Coronary artery (tissue), 2 donors: ENCODE data around the gene USH1C.

Experiments used
- DNase-seq: peaks from one replicate; pipeline ENCODE4 v3.0.0-alpha.2; 2017; ENCODE audit warnings: low spot score
- H3K27ac ChIP-seq, 2 donors: fragments of 200-600 bp; sonication (generic); one replicate each; pipeline ENCODE4 v1.5.1; 2016 to 2019
- H3K4me3 ChIP-seq: fragments of 200-600 bp; sonication (generic); 2 replicates; pipeline ENCODE4 v1.5.1; 2016; ENCODE audit warnings: mild to moderate bottlenecking, moderate library complexity
- TF ChIP-seq, protein P1 (sequence below): fragments of 200-600 bp; sonication (generic); IDR thresholded peaks from one replicate; pipeline ENCODE4 v1.5.1; 2019; ENCODE audit warnings: antibody characterized with exemption

Gene USH1C

DNA sequence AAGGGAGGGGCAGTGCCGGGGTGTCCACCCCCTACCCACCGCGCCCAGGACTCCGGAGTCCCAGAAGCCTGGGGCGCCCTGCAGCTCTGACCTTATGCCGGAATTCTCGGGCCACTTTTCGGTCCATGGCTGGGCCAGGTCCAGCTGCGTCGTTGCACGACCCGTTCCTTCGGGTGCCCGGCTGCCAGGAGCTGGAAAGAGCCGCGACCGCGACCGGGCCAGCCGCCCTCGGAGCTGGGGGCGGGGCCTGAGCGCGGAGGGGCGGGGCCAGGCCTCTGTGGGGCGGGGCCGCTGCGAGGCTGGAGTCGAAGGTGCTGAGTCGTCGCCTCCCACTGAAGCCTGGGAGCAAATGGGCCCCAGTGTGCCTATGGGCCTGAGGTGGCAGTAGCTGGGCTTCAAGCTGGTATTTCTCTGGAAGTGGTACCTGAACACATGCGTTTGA, at the start of gene USH1C:
Gene USH1C, minus strand, starts transcription at position 236 of the 442 bp plus-strand sequence. Its CDS starts 109 bp downstream, at position 127.
- no peak within 1 kb of the TSS for H3K27ac ChIP-seq
- no peak for DNase-seq
- TF ChIP-seq, protein P1, sequence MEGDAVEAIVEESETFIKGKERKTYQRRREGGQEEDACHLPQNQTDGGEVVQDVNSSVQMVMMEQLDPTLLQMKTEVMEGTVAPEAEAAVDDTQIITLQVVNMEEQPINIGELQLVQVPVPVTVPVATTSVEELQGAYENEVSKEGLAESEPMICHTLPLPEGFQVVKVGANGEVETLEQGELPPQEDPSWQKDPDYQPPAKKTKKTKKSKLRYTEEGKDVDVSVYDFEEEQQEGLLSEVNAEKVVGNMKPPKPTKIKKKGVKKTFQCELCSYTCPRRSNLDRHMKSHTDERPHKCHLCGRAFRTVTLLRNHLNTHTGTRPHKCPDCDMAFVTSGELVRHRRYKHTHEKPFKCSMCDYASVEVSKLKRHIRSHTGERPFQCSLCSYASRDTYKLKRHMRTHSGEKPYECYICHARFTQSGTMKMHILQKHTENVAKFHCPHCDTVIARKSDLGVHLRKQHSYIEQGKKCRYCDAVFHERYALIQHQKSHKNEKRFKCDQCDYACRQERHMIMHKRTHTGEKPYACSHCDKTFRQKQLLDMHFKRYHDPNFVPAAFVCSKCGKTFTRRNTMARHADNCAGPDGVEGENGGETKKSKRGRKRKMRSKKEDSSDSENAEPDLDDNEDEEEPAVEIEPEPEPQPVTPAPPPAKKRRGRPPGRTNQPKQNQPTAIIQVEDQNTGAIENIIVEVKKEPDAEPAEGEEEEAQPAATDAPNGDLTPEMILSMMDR = no peak
- H3K4me3 ChIP-seq = peak within 1 kb of the TSS; percentile 50

DNA sequence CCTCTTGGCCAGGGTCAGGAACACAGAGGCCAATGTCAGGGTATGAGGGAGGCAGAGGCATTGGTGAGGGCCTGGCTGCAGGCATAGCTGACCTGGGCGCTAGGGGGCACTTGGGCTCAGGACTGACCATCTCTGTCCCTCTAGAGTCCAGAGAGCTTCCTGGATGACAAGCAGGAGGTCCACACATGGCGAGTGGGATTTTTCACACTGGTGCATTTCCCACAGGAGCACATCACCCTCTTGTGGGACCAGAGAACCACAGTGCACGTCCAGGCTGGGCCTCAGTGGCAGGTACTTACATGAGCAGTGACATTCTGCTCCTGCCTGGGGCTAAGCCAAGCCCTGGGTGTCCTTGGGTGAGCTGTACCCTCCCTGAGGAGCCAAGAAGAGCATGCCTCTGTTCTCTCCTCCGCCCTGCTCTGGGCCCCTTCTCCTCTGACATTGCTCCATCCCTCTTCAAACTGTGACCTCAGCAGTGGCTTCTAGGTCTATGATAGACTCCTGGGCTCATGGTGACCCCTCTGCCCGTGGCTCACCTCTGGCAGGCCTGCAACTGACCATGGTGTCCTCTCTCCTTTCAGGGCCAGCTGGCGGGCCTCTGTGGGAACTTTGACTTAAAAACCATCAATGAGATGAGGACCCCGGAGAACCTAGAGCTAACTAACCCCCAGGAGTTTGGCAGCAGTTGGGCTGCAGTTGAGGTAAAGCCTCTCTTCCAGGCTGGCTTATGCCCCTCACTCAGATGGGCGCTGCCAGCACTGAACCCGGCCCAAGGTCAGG, 49.4 kb upstream of the USH1C start:
- peak; percentile 60 for DNase-seq
- H3K4me3 ChIP-seq = no peak overlapping the region
- H3K27ac ChIP-seq = no peak overlapping the region
- TF ChIP-seq, protein P1 = no peak

DNA sequence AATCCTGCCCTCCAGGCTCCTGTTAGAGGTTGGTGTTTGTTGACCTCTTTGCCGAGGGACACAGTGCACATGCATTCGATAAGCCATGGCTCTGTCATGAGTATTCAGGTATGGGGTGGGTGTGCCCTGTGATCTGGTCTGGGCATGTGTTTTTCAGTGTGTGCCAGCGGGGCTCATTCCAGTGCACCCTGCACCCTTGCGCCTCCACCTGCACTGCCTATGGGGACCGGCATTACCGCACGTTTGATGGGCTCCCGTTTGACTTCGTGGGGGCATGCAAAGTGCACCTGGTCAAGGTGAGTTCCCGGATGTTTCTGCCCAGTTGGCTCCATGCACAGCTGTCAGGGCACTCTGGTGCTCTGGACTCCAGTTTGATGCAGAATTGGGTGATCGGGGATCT, 47.1 kb upstream of the USH1C start:
- TF ChIP-seq, protein P1 = no peak
- DNase-seq = peak; percentile 55
- H3K27ac ChIP-seq = no peak overlapping the region
- no peak overlapping the region for H3K4me3 ChIP-seq

DNA sequence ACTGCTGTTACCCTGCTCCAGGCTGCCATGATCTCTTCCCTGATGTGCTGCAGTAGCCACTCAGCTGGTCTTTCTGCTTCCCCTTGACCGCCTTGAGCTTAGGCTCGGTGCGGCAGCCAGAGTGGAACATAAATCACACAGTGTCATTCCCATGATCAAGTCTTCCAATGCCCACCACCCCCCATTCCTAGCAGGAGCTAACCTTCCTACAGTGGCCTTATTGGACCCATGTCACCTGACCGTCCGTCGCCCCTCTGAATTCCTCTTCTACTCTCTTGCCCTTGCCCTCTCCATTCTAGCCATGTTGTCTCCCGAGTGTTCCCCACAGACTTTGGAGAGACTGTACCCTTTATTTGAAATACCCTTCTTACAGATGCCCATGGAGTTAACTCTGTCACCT, 46.2 kb upstream of the USH1C start:
- no peak overlapping the region for H3K4me3 ChIP-seq
- H3K27ac ChIP-seq = no peak overlapping the region
- DNase-seq = peak; percentile 49
- TF ChIP-seq, protein P1 = no peak

DNA sequence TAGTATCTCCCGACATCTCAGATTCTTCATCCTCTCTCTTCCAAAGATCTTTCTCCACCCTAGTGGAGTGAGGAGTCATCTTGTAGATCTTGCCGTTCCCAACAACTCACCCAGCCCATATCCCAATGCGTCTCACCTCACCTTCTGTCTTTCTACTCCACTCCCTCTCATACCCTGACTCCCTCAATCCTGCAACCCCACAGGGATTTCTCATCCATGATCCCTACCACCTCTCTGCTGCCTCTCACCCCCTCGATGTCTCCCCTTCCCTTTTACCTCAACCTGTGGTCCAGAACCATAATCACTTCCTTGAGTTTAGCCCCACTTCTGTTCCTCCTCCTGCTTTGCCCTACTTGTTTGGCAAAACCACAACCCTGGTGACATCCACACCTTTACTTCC, 44.5 kb upstream of the USH1C start:
- peak; percentile 33 for DNase-seq
- Histone ChIP-seq H3K4me3 (no peak overlapping the region), H3K27ac (no peak overlapping the region)
- TF ChIP-seq, protein P1 = no peak

DNA sequence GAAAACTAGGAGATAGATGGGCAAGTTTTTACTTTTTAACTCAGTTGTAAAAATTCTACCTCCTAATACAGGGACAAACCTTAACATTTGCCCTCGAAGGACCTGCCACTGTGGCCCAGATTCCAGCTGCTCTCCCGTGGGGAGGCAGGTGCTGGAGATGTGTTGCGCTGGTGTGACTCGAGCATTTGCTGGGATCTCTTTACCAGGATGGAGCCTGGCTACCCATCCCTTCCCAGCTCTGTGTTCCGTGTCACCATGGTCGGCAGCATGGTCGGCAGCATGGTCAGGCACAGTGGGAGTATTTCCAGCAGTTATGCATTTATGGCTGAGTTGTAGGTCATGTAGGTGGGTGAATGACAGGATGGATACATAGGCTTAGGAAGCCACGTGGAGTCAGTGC, 44.0 kb upstream of the USH1C start:
- H3K27ac ChIP-seq = no peak overlapping the region
- DNase-seq = peak; percentile 45
- no peak overlapping the region for H3K4me3 ChIP-seq
- TF ChIP-seq, protein P1 = no peak
